B cell (primary cell): ENCODE measurements around the gene MAD1L1.

Source experiments
- CTCF ChIP-seq: fragments of 200-600 bp; IDR thresholded peaks from one replicate; pipeline ENCODE4 v1.8.0; 2022; ENCODE audit warnings: antibody characterized with exemption, mild to moderate bottlenecking
- EZH2 ChIP-seq: IDR thresholded peaks from 2 replicates; pipeline ENCODE4 v1.6.1; 2012; ENCODE audit warnings: borderline replicate concordance, low read depth, mild to moderate bottlenecking, moderate library complexity, low read length; ENCODE audit not compliant: insufficient read depth, poor library complexity, severe bottlenecking

DNA sequence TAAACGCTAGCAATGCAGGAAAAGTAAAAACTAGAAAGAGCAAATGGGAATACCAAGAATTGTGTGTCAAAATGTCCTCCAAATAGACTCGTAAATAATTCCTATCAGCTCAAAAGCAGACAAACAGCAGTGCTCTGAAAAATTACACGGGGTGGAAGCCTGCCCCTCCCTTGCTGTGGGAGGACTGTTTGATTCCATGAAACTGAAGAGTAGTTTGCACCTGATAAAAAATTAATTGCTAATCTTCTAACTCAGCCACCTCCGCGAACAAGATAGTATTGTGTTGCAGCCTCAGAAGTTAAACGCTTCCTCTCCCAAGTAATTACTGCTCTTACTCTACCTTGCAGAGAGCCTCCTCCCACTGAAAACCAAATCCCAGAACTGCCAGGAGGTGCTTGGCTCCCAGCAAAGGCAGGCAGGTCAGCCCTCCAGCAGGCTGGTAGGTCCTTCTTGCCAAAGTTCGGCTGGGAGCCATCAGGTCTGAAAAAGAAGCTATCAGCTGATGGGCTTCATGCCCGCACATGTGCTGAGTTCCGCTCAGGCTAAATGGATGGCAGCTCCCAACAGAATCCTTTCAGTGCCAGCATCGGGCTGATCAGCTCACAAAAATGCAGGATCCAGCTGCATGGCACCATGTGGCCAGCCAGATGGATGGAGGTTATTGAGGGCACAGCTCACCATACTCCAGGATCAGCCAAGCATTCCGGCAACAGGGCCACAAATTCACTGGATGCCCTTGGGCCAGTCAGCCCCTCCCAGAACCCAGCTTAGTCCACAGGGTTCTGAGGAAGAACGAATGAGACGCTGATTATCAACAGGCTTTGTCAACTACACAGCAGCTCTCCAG lies 37.1 kb downstream of the MAD1L1 start:
- TF ChIP-seq CTCF (no peak), EZH2 (no peak)
